HG03354 (cell line): Measurements from ENCODE around the gene KCNK13.
"Not testable (repeated sequence)": the region's sequence is repeated elsewhere in the genome, so short reads cannot be mapped to it uniquely, and the experiment has no call there.

Source experiments
- ATAC-seq: cut with Tn5 transposase; IDR thresholded peaks from one replicate; pipeline ENCODE4 v1.9.1; 2021; ENCODE audit warnings: mild to moderate bottlenecking; ENCODE audit not compliant: unreplicated experiment, poor library complexity, severe bottlenecking

KCNK13 gene

GRCh38 chr14:90184094-90184493 lies 122.3 kb downstream of the KCNK13 start:
- no peak for ATAC-seq

- no peak for ATAC-seq
Measured at GRCh38 chr14:90184571-90185266, 122.9 kb downstream of the KCNK13 start.

- ATAC-seq, result no peak
Measured at GRCh38 chr14:90188588-90188987, 126.8 kb downstream of the KCNK13 start.

- ATAC-seq, result no peak
Measured at GRCh38 chr14:90191154-90191553, 129.4 kb downstream of the KCNK13 start.

GRCh38 chr14:90191585-90191984 lies 129.8 kb downstream of the KCNK13 start:
- ATAC-seq, result no peak

GRCh38 chr14:90193925-90194324 lies 132.1 kb downstream of the KCNK13 start:
- ATAC-seq, result no peak

- ATAC-seq, result no peak
Measured at GRCh38 chr14:90194706-90195105, 132.9 kb downstream of the KCNK13 start.

GRCh38 chr14:90198541-90199060 lies 136.8 kb downstream of the KCNK13 start:
- no peak for ATAC-seq

- not testable (repeated sequence) for ATAC-seq
Measured at GRCh38 chr14:90200546-90200945, 138.8 kb downstream of the KCNK13 start.

- ATAC-seq, result no peak
Measured at GRCh38 chr14:90201344-90201743, 139.6 kb downstream of the KCNK13 start.

- no peak for ATAC-seq
Measured at GRCh38 chr14:90204516-90204915, 142.7 kb downstream of the KCNK13 start.

GRCh38 chr14:90213099-90213748 lies 151.4 kb downstream of the KCNK13 start:
- no peak for ATAC-seq

- no peak for ATAC-seq
Measured at GRCh38 chr14:90228478-90228877, 166.7 kb downstream of the KCNK13 start.

GRCh38 chr14:90229942-90230341 lies 168.1 kb downstream of the KCNK13 start:
- ATAC-seq, result not testable (repeated sequence)
